SK-N-SH (cell line): ENCODE results near the gene TEPSIN.

ENCODE experiments used
- ELF1 ChIP-seq: IDR thresholded peaks from 2 replicates; pipeline ENCODE4 v1.4.0; 2012
- EZH2phosphoT487 ChIP-seq: fragments of 200-600 bp; sonication (generic); IDR thresholded peaks from 2 replicates; pipeline ENCODE4 v1.6.1; 2017; ENCODE audit warnings: low read depth, mixed run types, mild to moderate bottlenecking, antibody characterized with exemption, moderate library complexity, borderline replicate concordance
- JUND ChIP-seq: IDR thresholded peaks from 2 replicates; pipeline ENCODE4 v1.4.0; 2012
- MEF2A ChIP-seq: IDR thresholded peaks from 2 replicates; pipeline ENCODE4 v1.4.0; 2012; ENCODE audit warnings: low read depth, borderline replicate concordance
- NRF1 ChIP-seq: IDR thresholded peaks from 2 replicates; pipeline ENCODE4 v1.6.1; 2012; ENCODE audit warnings: low read depth, mild to moderate bottlenecking, low read length
- SIN3A ChIP-seq: IDR thresholded peaks from 2 replicates; pipeline ENCODE4 v1.6.1; 2012; ENCODE audit warnings: low read depth, mild to moderate bottlenecking, low read length, moderate library complexity, borderline replicate concordance
- YY1 ChIP-seq: IDR thresholded peaks from 2 replicates; pipeline ENCODE4 v1.4.0; 2012; ENCODE audit warnings: low read depth, mild to moderate bottlenecking
- TF ChIP-seq, protein P1 (sequence below): fragments of 200-600 bp; sonication (generic); IDR thresholded peaks from 2 replicates; pipeline ENCODE4 v1.6.1; 2017; ENCODE audit warnings: antibody characterized with exemption, mild to moderate bottlenecking, moderate library complexity
- TF ChIP-seq, protein P2 (sequence below): IDR thresholded peaks from 2 replicates; pipeline ENCODE4 v1.4.0; 2012; ENCODE audit warnings: low read depth, borderline replicate concordance
- TF ChIP-seq, protein P3 (sequence below): fragments of 150-350 bp; IDR thresholded peaks from 2 replicates; pipeline ENCODE4 v1.6.1; 2017; ENCODE audit warnings: antibody characterized with exemption, low read length, low read depth, borderline replicate concordance

DNA sequence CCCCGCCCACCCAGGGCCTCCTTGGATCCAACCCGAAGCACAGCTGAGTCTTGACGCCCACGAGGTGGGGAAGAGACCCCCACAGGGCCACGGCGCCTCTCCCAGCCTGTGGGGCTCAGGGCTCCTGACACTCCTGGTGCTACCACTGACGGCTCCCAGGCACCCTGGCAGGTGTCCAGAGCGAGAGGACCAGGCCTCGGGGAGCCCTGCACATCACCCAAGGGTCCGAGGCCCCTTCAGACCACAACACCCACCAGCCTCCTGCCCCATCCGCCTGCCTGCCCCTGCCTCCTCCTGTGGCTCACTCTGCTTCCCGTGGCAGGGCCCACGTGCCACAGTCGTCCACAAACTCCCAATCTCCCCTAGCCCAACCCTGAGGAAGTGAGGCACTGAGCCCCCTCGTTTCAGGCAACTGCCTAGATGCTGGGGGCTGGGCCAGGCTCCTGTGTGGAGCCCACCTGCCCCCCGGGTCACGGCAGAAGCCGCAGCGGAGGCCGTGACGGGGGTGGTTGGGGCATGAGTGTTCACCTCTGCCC is 44.6 kb downstream of the TEPSIN start:
- TF ChIP-seq, protein P1, sequence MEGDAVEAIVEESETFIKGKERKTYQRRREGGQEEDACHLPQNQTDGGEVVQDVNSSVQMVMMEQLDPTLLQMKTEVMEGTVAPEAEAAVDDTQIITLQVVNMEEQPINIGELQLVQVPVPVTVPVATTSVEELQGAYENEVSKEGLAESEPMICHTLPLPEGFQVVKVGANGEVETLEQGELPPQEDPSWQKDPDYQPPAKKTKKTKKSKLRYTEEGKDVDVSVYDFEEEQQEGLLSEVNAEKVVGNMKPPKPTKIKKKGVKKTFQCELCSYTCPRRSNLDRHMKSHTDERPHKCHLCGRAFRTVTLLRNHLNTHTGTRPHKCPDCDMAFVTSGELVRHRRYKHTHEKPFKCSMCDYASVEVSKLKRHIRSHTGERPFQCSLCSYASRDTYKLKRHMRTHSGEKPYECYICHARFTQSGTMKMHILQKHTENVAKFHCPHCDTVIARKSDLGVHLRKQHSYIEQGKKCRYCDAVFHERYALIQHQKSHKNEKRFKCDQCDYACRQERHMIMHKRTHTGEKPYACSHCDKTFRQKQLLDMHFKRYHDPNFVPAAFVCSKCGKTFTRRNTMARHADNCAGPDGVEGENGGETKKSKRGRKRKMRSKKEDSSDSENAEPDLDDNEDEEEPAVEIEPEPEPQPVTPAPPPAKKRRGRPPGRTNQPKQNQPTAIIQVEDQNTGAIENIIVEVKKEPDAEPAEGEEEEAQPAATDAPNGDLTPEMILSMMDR, result no peak
- TF ChIP-seq JUND, result no peak
- no peak for TF ChIP-seq NRF1
- TF ChIP-seq MEF2A, result no peak
- TF ChIP-seq ELF1, result no peak
- TF ChIP-seq, protein P2, sequence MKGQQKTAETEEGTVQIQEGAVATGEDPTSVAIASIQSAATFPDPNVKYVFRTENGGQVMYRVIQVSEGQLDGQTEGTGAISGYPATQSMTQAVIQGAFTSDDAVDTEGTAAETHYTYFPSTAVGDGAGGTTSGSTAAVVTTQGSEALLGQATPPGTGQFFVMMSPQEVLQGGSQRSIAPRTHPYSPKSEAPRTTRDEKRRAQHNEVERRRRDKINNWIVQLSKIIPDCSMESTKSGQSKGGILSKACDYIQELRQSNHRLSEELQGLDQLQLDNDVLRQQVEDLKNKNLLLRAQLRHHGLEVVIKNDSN, result no peak
- TF ChIP-seq, protein P3, sequence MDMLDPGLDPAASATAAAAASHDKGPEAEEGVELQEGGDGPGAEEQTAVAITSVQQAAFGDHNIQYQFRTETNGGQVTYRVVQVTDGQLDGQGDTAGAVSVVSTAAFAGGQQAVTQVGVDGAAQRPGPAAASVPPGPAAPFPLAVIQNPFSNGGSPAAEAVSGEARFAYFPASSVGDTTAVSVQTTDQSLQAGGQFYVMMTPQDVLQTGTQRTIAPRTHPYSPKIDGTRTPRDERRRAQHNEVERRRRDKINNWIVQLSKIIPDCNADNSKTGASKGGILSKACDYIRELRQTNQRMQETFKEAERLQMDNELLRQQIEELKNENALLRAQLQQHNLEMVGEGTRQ, result no peak
- no peak for TF ChIP-seq EZH2phosphoT487
- no peak for TF ChIP-seq SIN3A
- TF ChIP-seq YY1, result no peak
